Erythroblast (primary cell): ENCODE measurements around the gene TCF4.

Source experiments
- GATA1 ChIP-seq: IDR thresholded peaks from 2 replicates; pipeline ENCODE4 v1.6.1; 2011; ENCODE audit warnings: low read depth, mild to moderate bottlenecking, control low read depth, low read length, moderate library complexity
- POLR2A ChIP-seq: IDR thresholded peaks from 2 replicates; pipeline ENCODE4 v1.6.1; 2011; ENCODE audit warnings: mild to moderate bottlenecking, low read length

DNA sequence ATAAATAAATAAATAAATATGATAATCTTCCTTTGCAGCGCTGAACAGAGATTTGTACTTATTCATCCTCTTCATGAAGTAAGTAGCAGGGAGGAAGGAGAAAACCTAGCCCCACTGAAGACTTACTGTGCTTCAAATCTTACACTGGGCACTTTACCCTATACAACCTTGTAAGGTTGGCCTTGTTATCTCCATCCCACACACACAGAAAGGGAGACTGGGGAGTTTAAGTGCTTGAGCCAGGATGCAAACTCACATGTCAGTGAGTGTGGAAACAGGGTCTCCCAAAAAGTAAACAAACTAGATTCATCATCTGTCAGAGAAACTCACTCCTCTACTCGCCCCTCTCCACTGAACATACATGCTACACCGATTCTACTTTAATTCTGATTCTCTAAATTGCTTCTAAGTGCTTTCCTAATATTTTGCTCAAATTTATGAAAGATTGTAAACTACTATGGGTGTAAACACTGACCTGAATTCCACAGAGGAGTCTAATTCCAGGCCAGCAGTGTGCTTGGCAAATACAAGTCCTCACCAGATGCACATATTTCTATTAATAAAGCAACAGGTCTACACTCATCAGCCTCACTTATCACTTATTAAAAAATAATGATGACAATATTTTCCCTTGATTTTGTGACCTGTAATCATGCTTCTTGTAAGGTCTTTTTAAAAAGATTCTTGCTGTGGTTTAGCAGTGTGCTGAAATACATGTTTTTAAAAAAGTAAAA is 155.5 kb downstream of the TCF4 start:
- TF ChIP-seq POLR2A (no peak), GATA1 (no peak)
